ENCODE data around the gene IPO5.
"Not testable (repeated sequence)": the region's sequence is repeated elsewhere in the genome, so short reads cannot be mapped to it uniquely, and the experiment has no call there.

IPO5 gene

GRCh38 chr13:98019186-98019585 is 65.7 kb downstream of the IPO5 start:
- no peak for DNase-seq

GRCh38 chr13:98020271-98020670 is 66.8 kb downstream of the IPO5 start:
- no peak for DNase-seq

DNA sequence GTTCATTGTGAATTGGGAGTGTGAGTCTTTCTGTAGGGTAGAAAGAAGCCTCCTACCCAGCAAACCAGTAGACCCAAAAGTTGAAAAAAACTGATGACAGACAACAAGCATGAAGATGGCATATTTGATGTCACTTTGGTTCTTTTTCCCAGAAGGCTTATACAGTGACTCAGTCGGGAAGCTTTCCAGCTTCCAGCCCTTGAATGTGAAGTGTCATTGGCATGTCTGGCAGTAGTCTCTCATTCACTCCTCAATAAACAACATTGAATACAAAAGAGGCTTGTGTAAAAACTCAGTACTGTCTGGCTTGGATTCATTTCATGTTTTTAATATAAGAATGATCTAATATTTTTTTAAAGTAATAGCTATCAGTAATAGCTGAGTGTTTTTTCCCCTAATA is 68.7 kb downstream of the IPO5 start:
- no peak for DNase-seq

DNA sequence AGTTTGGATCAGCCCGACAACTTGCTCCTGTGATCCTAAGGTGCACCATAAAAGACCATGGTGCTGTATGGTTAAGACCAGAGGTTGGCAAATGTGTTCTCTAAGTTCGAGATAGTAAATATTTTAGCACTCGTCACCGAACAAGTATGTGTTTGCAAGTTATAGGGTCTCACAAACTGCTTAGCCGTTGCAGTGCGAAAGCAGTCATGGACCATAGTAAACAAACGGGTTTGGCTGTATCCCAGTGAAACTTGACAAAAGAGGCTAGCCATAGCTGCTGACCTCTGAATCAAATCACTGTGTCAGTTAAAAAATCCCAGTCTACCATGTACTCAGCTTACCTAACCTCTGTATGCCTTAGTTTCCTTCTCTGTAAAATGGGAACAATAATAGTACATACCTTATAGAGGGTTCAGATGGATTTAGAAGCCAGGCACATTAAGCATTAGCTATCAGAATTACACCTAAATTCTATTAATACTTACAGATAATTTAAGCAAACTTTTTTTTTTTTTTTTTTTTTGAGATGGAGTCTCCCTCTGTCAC is 72.1 kb downstream of the IPO5 start:
- DNase-seq, result no peak

DNA sequence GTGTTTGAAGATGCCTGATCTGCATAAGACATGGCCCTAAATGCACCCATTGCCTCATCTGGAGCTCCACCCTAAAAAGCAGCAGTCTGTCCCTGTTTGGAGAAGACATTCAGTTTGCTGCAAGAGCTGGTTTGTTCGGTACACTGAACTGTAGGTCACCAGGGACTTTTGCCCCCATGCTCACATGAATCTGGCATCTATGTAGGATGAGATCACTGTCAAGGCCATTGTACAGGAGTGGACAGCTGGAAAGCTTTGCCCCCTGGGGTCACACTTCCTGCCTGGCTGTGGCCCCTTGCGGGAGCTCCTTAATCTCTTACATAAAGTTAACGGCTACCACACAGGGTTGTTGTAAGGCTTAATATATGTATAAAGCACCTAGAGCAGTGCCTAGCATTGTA is 73.0 kb downstream of the IPO5 start:
- no peak for DNase-seq

- DNase-seq, result no peak
Observed at GRCh38 chr13:98032168-98032567, 78.7 kb downstream of the IPO5 start.

- DNase-seq, result no peak
Observed at GRCh38 chr13:98033277-98034247, 80.1 kb downstream of the IPO5 start.

GRCh38 chr13:98035373-98035772 is 81.9 kb downstream of the IPO5 start:
- no peak for DNase-seq

DNA sequence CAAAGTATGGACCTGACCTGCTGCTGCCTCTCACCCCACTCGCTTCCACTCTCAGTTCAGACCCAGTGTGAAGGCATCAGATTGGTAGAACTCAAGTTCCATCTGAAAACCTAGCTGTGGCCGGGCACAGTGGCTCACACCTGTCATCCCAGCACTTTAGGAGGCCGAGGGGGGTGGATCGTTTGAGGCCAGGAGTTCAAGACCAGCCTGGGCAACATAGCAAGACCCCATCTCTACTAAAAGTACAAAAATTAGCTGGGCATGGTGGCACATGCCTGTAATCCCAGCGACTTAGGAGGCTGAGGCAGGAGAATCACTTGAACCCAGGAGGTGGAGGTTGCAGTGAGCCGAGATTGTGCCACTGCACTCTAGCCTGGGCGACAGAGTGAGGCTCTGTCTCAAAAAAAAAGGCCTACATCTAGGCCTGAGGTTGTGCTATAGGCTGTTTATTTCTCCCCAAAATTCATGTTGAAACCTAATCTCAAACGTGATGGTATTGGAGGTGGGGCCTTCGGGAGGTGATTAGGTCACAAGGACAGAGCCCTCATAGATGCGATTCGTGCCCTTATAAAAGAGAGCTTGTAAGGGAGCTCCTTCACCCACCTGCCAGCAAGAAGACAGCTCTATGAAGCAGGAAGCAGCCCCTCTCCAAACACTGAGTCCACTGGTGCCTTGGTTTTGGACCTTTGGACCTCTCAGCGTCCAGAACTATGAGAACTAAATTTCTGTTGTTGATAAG is 83.3 kb downstream of the IPO5 start:
- DNase-seq, result not testable (repeated sequence)

DNA sequence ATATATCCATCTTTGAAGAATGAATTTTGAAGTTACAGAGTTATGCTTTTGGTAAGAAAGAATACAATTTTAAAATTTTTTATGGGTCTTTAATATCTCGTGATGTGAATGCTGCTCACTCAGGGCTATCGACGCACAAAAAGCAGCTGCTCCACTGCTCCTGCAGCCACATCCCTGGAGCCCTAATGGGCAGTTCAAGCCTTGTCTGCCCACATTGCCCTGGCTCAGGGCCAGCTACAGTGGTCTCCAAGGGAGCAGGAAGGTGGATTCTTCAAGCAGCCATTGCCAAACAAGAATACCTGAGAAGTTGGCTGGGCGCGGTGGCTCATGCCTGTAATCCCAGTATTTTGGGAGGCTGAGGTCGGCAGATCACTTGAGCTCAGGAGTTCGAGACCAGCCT is 85.8 kb downstream of the IPO5 start:
- DNase-seq, result no peak

- no peak for DNase-seq
Observed at GRCh38 chr13:98039964-98040363, 86.5 kb downstream of the IPO5 start.

DNA sequence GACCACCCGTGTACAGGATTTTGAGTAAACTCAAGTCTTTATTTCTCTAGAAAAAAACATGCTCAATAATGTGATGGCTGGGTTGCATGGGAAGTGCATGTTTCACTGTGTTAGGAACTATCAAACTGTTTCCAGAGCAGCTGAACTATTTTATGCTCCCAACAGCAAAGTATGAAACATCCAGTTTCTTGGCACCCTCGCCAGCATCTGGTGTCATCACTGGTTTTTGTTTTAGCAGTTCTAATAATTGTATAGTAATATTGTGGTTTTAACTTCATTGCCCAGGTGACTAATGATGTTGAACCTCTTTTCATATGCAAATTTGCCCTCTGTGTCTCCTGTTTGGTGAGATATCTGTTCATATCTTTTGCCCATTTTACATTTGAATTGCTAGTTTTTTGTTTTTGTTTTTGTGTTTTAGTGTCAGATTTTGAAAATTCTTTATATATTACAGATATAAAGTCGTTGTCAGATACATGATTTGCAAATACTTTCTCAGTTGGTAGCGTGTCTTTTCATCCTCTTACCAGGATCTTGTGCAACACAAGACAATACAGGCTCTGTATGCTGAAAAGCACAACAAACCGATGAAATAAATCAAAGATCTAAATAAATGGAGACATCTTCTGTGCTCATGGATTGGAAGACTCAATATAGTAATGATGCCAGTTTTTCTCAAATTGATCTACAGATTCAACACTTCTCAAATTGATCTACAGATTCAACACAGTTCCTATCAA is 87.8 kb downstream of the IPO5 start:
- no peak for DNase-seq

- no peak for DNase-seq
Observed at GRCh38 chr13:98044301-98044700, 90.8 kb downstream of the IPO5 start.

GRCh38 chr13:98047785-98048184 is 94.3 kb downstream of the IPO5 start:
- not testable (repeated sequence) for DNase-seq

DNA sequence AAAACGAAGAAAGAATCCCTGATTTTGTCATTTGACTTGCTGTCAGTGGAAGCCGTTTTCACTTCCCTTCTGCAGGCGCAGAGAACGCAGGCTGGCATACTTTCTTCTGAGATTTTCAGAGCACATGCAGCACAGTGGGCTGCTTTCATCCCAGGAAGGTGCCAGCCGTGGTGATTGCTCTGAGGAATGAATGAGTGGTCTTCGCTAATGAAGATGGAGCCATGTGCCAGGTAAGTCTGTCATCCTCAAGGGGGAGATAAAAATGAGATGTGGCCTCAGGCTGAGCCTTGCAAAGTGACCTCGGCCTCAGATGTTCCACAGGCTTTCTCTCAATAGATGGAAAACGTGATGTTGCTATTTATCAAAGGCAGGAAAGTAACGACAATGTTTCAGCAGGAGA is 94.8 kb downstream of the IPO5 start:
- DNase-seq, result no peak

- no peak for DNase-seq
Observed at GRCh38 chr13:98050041-98050466, 96.6 kb downstream of the IPO5 start.

GRCh38 chr13:98052412-98052811 is 98.9 kb downstream of the IPO5 start:
- no peak for DNase-seq

- DNase-seq, result no peak
Observed at GRCh38 chr13:98054301-98054700, 100.8 kb downstream of the IPO5 start.

GRCh38 chr13:98055623-98056022 is 102.1 kb downstream of the IPO5 start:
- DNase-seq, result no peak

GRCh38 chr13:98056839-98057410 is 103.5 kb downstream of the IPO5 start:
- no peak for DNase-seq

DNA sequence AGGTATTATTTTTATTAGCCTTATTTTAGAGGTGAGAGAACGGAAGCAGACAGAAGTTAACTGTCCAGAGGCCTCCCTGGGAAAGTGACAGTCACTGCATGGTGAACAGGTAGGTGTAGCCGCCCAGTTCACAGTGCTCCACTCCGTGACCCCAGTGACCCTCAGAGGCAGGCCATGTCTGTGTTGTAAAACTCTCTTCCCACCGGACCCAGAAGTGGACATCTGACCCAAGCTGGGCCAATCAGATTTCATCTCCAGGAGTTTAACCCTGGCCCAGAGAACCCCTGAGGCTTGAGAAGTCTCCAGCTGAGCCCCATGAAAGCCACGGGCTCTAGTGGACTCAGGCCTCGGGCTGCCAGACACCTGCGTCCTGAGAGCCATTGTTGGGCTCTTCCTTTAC is 105.8 kb downstream of the IPO5 start:
- no peak for DNase-seq

DNA sequence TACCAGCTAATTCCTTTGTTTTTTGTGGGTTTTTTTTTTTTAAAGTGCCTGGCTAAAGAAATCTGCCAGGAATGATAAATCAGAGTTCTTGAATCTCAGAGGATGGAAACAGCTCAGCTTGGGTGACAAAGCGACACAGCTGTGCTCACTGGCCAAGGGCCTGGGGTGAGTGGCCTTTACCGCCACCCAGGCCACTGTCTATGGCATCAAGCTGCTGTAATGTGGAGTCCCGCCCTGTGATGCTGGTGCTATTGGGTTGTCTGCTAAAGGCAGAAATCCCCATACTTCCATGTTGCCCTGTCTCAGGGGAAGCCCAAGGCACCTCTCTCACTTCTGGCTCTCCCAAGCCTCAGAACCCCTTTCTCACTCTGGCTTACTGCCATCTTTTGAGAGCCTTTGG is 106.8 kb downstream of the IPO5 start:
- no peak for DNase-seq

- DNase-seq, result no peak
Observed at GRCh38 chr13:98065468-98065867, 112.0 kb downstream of the IPO5 start.
